Mucosa of rectum (tissue), 2 donors: ENCODE measurements around the gene OR8G1.
A peak's percentile ranks its signal among the peaks of the same experiment; 100 is the strongest.

Source experiments
- H3K27ac ChIP-seq, 2 donors: one replicate each; pipeline ENCODE4 v1.7.0; 2013; ENCODE audit warnings: inconsistent platforms in 2 of 2, low read depth in 2 of 2, low read length in 2 of 2
- H3K27me3 ChIP-seq, 2 donors: one replicate each; pipeline ENCODE4 v1.7.0; 2013; ENCODE audit warnings: low read length in 2 of 2; ENCODE audit not compliant: control insufficient read depth in 2 of 2, insufficient read depth in 2 of 2
- H3K36me3 ChIP-seq, 2 donors: one replicate each; pipeline ENCODE4 v1.7.0; 2013; ENCODE audit warnings: low read length in 2 of 2; ENCODE audit not compliant: control insufficient read depth in 2 of 2, insufficient read depth in 2 of 2
- H3K4me1 ChIP-seq, 2 donors: one replicate each; pipeline ENCODE4 v1.7.0; 2013; ENCODE audit warnings: low read length in 2 of 2, mild to moderate bottlenecking in 1 of 2; ENCODE audit not compliant: control insufficient read depth in 2 of 2, insufficient read depth in 2 of 2
- H3K4me3 ChIP-seq, 2 donors: one replicate each; pipeline ENCODE4 v1.7.0; 2013; ENCODE audit warnings: low read length in 2 of 2
- H3K9ac ChIP-seq, 2 donors: one replicate each; pipeline ENCODE4 v1.7.0; 2013; ENCODE audit warnings: low read length in 2 of 2, low read depth in 1 of 2, mild to moderate bottlenecking in 1 of 2
- H3K9me3 ChIP-seq, 2 donors: one replicate each; pipeline ENCODE4 v1.7.0; 2013; ENCODE audit warnings: low read length in 2 of 2; ENCODE audit not compliant: control insufficient read depth in 2 of 2
- donor health status: healthy.
- donor health status: Normal muscosa, but diverticular disease.

Gene OR8G1, protein sequence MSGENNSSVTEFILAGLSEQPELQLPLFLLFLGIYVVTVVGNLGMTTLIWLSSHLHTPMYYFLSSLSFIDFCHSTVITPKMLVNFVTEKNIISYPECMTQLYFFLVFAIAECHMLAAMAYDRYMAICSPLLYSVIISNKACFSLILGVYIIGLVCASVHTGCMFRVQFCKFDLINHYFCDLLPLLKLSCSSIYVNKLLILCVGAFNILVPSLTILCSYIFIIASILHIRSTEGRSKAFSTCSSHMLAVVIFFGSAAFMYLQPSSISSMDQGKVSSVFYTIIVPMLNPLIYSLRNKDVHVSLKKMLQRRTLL

DNA sequence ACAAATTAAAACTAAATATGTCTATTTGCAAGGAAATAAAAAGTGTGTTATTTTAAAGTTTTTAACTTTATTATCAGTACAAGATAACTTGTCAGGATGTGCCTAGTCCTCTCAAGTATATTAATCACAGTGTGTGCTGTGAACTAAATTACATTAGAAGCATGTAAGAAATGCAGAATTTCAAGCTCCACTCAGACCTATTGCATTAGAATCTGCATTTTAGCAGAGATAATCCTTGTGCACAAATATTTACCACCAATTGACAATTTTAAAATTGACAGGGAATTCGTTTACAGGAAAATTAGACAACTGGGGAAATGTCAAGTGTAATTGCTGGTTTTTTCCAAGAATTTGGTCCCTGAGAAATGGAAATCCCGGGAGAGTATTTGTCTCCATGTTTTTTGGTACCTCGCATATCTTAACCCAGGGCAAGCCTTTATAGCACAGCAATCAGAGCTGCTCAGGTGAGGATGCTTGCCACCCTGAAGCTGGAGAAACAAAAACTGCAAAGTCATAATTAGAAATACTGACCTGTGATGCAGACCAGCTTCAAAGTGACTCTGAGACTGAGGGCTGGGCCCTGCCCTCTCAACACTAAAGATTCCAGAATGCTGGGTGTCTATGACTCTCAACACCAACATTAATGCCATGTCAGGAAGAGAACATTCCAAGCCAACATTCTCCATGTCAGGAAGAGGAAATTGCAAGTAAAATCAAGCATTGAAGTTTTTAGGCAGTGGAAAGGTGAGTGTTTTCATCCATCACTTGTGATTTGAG, at the start of gene OR8G1:
Gene OR8G1 (plus strand): TSS at position 475 of the 777 bp plus-strand sequence. CDS start 8,581 bp downstream, outside the sequence.
- H3K9me3 ChIP-seq, result no peaks in the 10 kb centered on the region
- no peaks in the 10 kb centered on the region for H3K36me3 ChIP-seq
- no peak within 1 kb of the TSS for H3K9ac ChIP-seq
- H3K27ac ChIP-seq, result no peak within 1 kb of the TSS
- H3K27me3 ChIP-seq, result no peaks in the 10 kb centered on the region
- no peak within 1 kb of the TSS for H3K4me3 ChIP-seq
- H3K4me1 ChIP-seq, result no peaks in the 10 kb centered on the region

DNA sequence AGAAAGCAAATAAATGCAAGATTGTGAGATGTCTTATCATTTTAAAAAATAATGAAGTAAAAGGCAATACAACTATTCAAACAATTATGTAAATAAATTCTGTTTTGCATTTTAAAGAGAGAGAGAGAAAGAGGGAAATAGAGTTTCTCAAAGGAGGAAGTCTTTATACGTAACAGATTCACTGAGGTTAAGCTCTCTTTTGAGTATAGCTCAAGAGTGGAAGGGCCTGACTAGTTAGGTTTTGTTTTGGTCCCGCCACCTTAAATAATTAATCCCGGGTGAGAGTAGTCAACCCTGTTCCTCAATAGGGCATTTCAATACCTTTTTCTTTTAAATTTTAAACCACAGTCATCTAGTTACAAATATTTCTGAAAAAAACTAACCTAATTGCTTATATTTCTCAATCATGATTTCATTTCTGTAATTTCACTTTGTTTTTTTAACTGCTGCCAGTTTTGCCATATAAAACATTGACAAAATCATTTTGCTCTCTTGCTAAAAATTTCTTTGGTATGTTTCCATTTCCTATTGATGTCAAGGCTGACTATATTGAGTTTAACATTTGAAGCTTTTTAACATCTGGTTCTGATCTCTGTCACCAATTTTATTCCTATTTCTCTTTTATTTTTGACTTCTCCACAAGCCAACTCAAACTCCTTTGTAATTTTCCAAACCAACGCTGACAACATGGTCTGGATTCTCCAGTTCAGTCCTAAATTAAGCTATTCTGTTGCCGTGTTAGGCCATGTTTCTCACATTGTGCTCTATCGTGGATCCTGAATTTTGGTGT, 47.5 kb upstream of the OR8G1 start:
- no peaks in the 10 kb centered on the region for H3K36me3 ChIP-seq
- no peak overlapping the region for H3K9ac ChIP-seq
- H3K9me3 ChIP-seq, result no peaks in the 10 kb centered on the region
- no peaks in the 10 kb centered on the region for H3K27me3 ChIP-seq
- peaks cover 0 to 6% of the 10 kb centered on the region in 2 donors for H3K4me1 ChIP-seq
- H3K27ac ChIP-seq, result no peak overlapping the region
- no peak overlapping the region for H3K4me3 ChIP-seq

DNA sequence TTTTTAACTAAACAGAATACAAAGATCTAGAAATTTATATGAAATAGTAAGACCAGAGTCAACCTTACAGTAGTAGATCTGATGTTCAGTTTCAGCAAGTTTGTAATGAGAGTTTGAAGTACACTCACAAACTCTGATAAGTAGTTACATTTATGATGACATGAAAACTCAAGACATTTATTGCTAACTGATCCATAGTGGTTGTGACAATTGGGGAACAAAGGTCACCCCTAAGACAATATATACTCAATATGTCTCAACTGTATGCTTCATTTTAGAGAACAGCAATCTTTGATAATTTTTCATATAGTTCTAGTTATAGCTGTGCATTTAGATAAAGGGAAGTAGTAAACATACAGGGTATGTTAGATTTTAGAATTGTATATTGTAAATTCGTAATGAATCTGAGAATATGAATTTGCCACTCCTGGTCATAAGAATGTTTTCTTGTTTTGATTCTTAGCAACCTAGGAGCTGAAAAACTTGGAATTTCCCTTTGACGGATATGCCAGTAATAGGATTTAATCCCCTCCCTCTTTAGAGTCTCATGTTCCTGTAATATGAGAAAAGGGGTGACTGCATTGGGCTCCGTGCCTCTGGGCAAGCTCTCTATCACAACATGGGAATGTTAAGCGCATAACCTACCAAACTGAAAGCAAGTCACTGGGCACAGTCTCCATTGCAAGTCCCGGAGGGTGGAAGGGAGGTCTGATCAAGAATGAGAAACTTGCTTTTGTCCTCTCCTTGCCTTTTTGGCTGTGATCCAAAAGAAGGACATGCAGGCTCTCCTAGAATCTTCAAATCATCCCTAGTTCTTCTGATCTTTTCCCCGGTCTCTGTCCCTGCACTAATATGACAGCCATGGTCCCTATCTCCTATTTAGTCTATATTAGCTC, 46.4 kb upstream of the OR8G1 start:
- no peaks in the 10 kb centered on the region for H3K36me3 ChIP-seq
- peak overlapping the region in 1 of 2 donors; percentile 16 for H3K4me3 ChIP-seq
- H3K9me3 ChIP-seq, result no peaks in the 10 kb centered on the region
- no peak overlapping the region for H3K9ac ChIP-seq
- peaks cover 0 to 6% of the 10 kb centered on the region in 2 donors for H3K4me1 ChIP-seq
- H3K27me3 ChIP-seq, result no peaks in the 10 kb centered on the region
- H3K27ac ChIP-seq, result peak overlapping the region; percentile 5 to 34

DNA sequence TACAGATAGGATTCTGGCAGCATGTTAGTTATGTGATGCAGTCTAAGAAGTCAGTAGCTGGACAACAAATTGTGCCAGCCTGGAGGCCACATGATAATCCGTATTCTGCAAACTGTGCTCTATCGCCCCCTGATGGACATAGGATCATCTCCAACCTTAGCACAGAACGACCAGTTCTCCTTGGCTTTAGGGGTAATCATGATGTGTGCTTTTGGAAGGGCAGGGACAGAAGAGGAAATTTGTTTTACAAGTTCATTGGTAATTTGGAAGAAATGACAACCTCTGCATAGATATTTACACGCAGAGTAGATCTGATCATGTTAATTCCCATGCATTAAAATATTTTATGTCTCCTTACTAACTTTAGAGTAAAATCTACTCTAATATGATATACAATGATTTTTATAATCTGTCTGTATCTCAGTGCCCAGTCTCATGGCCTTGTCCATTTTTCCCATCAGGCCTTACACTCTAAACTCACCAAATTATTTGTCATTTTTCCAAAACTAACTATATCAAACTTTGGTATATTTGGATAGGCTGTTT, 45.6 kb upstream of the OR8G1 start:
- Histone ChIP-seq H3K4me1 (peaks cover 0 to 6% of the 10 kb centered on the region in 2 donors), H3K9me3 (no peaks in the 10 kb centered on the region), H3K36me3 (no peaks in the 10 kb centered on the region), H3K9ac (no peak overlapping the region), H3K4me3 (no peak overlapping the region), H3K27me3 (no peaks in the 10 kb centered on the region), H3K27ac (no peak overlapping the region)

DNA sequence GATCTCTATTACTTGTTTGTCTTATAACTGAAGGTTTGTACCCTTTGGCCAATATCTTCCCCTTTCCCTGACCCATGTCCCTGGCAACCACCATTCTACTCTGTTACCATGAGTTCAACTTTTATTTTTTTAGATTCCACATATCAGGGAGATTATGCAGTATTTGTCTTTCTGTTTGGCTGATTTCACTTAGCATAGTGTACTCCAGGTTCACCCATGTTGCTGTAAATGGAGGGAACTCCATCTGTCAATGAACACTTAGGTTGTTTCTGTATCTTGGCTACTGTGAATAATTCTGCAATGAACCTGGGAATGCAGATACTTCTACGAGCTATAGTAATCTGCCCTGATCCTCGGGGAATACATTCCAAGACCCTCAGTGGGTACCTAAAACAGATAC, 42.9 kb upstream of the OR8G1 start:
- Histone ChIP-seq H3K9me3 (no peaks in the 10 kb centered on the region), H3K27me3 (no peaks in the 10 kb centered on the region), H3K4me1 (peaks cover 0 to 4% of the 10 kb centered on the region in 2 donors), H3K9ac (no peak overlapping the region), H3K27ac (no peak overlapping the region), H3K4me3 (no peak overlapping the region), H3K36me3 (no peaks in the 10 kb centered on the region)

DNA sequence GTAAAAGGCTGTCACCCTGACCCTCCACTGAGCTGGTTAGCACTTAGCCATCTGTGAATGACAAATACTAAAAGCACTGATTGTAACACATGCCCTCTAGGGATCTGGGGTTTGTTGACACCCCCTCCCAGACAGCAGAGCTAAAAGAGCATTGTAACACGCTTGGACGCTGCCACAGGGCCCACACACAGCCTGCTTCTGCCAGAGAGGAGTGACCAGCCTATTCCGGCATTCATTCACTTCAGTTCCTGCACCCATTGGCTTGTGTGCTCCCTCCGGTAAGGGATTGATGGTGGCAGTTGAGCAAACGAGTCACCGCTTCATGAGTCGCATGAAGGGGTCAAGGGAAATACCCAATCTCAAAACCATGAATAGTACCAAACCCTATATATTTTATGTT, 42.0 kb upstream of the OR8G1 start:
- peaks cover 0 to 4% of the 10 kb centered on the region in 2 donors for H3K4me1 ChIP-seq
- no peak overlapping the region for H3K27ac ChIP-seq
- H3K9me3 ChIP-seq, result no peaks in the 10 kb centered on the region
- H3K36me3 ChIP-seq, result no peaks in the 10 kb centered on the region
- no peaks in the 10 kb centered on the region for H3K27me3 ChIP-seq
- H3K4me3 ChIP-seq, result no peak overlapping the region
- no peak overlapping the region for H3K9ac ChIP-seq

DNA sequence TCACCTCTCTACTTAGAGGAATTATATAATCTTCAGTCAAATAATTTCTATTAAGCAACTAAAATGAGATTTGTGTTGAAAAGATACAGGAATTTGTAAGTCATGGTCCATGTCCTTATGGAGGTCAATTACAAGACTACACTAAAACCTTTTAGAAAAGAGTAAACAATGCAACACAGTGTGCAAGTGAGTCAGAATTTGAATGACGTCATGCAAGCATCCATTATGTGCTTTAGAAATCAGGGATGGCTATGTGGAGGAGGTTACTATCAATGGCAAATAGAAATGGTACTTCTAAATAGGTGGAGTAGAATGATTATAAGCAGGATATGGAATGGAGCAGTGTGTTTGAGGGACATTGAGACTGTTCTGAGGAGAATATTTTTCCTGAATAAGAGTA, 41.2 kb upstream of the OR8G1 start:
- Histone ChIP-seq H3K9ac (no peak overlapping the region), H3K36me3 (no peaks in the 10 kb centered on the region), H3K4me1 (peaks cover 0 to 3% of the 10 kb centered on the region in 2 donors), H3K27me3 (no peaks in the 10 kb centered on the region), H3K4me3 (no peak overlapping the region), H3K27ac (no peak overlapping the region), H3K9me3 (no peaks in the 10 kb centered on the region)

DNA sequence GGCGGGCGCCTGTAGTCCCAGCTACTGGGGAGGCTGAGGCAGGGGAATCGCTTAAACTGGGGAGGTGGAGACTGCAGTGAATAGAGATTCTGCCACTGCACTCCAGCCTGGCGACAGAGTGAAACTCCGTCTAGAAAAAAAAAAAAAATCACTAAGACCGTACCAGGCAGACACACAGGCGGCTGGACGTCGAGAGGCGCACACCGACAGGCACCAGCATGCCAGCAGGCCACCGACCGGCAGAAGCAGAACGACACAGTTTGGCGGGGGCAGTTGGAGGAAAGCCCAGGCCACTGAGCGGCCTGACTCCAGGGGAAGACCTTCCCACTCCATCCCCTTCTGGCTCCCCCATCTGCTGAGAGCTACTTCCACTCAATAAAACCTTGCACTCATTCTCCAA, 40.2 kb upstream of the OR8G1 start:
- H3K4me3 ChIP-seq, result no peak overlapping the region
- H3K27me3 ChIP-seq, result no peaks in the 10 kb centered on the region
- no peaks in the 10 kb centered on the region for H3K9me3 ChIP-seq
- H3K4me1 ChIP-seq, result no peaks in the 10 kb centered on the region
- no peak overlapping the region for H3K27ac ChIP-seq
- H3K9ac ChIP-seq, result no peak overlapping the region
- H3K36me3 ChIP-seq, result no peaks in the 10 kb centered on the region

DNA sequence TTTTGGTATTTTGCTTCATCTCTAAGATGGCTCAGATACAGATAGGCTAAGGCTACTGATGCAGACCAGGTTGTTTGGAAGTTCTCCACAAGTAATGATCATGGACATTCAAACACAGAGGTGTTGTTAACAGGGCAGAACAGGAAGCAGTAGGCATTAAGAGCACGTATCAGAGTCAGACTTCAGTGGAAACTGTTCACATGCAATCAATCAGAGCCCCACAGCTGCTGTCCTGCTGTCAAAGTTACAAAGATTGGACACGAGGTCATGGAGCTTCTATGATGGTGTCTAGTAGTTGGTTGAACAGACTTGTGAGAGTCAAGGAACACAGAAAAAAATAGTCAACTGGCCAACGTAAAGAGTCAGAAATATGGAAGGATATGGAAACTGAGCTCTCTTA, 37.9 kb upstream of the OR8G1 start:
- Histone ChIP-seq H3K9ac (no peak overlapping the region), H3K9me3 (no peaks in the 10 kb centered on the region), H3K4me3 (no peak overlapping the region), H3K27me3 (no peaks in the 10 kb centered on the region), H3K27ac (no peak overlapping the region), H3K4me1 (no peaks in the 10 kb centered on the region), H3K36me3 (no peaks in the 10 kb centered on the region)
